WTC11 (cell line): Measurements from ENCODE around the gene CACNB4.

Experiments used
- ATF1 ChIP-seq: sonication (generic); formaldehyde crosslinking; IDR thresholded peaks from 2 replicates; pipeline ENCODE4 v1.8.1; 2023; ENCODE audit warnings: mild to moderate bottlenecking, moderate library complexity, missing genetic modification reagents
- CREM ChIP-seq: sonication (generic); formaldehyde crosslinking; IDR thresholded peaks from 2 replicates; pipeline ENCODE4 v1.8.1; 2022; ENCODE audit warnings: mild to moderate bottlenecking, missing genetic modification reagents, moderate library complexity
- CTCF ChIP-seq: fragments of 200-600 bp; IDR thresholded peaks from 2 replicates; pipeline ENCODE4 v1.8.0; 2022; ENCODE audit warnings: antibody characterized with exemption
- ELF4 ChIP-seq: sonication (generic); formaldehyde crosslinking; IDR thresholded peaks from 2 replicates; pipeline ENCODE4 v1.8.1; 2022; ENCODE audit warnings: low read depth, mild to moderate bottlenecking, moderate library complexity, missing genetic modification reagents
- FOXP4 ChIP-seq: sonication (generic); formaldehyde crosslinking; IDR thresholded peaks from 2 replicates; pipeline ENCODE4 v1.8.0; 2022; ENCODE audit warnings: mild to moderate bottlenecking, missing genetic modification reagents
- IRF2 ChIP-seq: sonication (generic); formaldehyde crosslinking; IDR thresholded peaks from 2 replicates; pipeline ENCODE4 v1.8.0; 2022; ENCODE audit warnings: low read depth, missing genetic modification reagents, borderline replicate concordance
- MAX ChIP-seq: sonication (generic); formaldehyde crosslinking; IDR thresholded peaks from 2 replicates; pipeline ENCODE4 v1.8.0; 2022; ENCODE audit warnings: mild to moderate bottlenecking, missing genetic modification reagents
- NR2C2 ChIP-seq: sonication (generic); formaldehyde crosslinking; IDR thresholded peaks from 2 replicates; pipeline ENCODE4 v1.8.0; 2022; ENCODE audit warnings: mild to moderate bottlenecking, missing genetic modification reagents
- SP1 ChIP-seq: sonication (generic); formaldehyde crosslinking; conservative IDR thresholded peaks from 2 replicates; pipeline ENCODE4 v1.8.1; 2022; ENCODE audit warnings: missing genetic modification reagents
- TCF7 ChIP-seq: sonication (generic); formaldehyde crosslinking; IDR thresholded peaks from 2 replicates; pipeline ENCODE4 v1.8.0; 2022; ENCODE audit warnings: mild to moderate bottlenecking, low read depth, missing genetic modification reagents, moderate library complexity
- TEAD4 ChIP-seq: sonication (generic); formaldehyde crosslinking; IDR thresholded peaks from 2 replicates; pipeline ENCODE4 v1.8.0; 2022; ENCODE audit warnings: mild to moderate bottlenecking, missing genetic modification reagents
- ZNF121 ChIP-seq: sonication (generic); formaldehyde crosslinking; IDR thresholded peaks from 2 replicates; pipeline ENCODE4 v1.8.0; 2023; ENCODE audit warnings: missing genetic modification reagents
- TF ChIP-seq, protein P1 (sequence below): sonication (generic); formaldehyde crosslinking; IDR thresholded peaks from 2 replicates; pipeline ENCODE4 v1.8.0; 2022; ENCODE audit warnings: mild to moderate bottlenecking, missing genetic modification reagents

- TF ChIP-seq ATF1 (CRISPR knock-in tag) (no peak), CTCF (no peak), TEAD4 (CRISPR knock-in tag) (no peak), ELF4 (no peak), TCF7 (CRISPR knock-in tag) (no peak), SP1 (CRISPR knock-in tag) (no peak), MAX (no peak), CREM (no peak), FOXP4 (CRISPR knock-in tag) (no peak), ZNF121 (CRISPR knock-in tag) (no peak), IRF2 (CRISPR knock-in tag) (no peak), NR2C2 (no peak)
- TF ChIP-seq, protein P1, sequence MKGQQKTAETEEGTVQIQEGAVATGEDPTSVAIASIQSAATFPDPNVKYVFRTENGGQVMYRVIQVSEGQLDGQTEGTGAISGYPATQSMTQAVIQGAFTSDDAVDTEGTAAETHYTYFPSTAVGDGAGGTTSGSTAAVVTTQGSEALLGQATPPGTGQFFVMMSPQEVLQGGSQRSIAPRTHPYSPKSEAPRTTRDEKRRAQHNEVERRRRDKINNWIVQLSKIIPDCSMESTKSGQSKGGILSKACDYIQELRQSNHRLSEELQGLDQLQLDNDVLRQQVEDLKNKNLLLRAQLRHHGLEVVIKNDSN (CRISPR knock-in tag): no peak
Observed at GRCh38 chr2:151968770-151969470, 129.9 kb downstream of the CACNB4 start.
